Testis (tissue), 2 donors: ENCODE measurements around the gene TMEM62.

Experiments used
- POLR2A ChIP-seq: fragments of 450-650 bp; IDR thresholded peaks from one replicate; pipeline ENCODE4 v1.6.1; 2017; ENCODE audit warnings: antibody characterized with exemption, mild to moderate bottlenecking, moderate library complexity
- TF ChIP-seq, protein P1 (sequence below), 3 experiments: fragments of 450-650 bp in 2 of 3; fragments of 200-600 bp in 1 of 3; sonication (generic) in 1 of 3; IDR thresholded peaks; one replicate each; pipeline ENCODE4 v1.5.1; 2016 to 2019; ENCODE audit warnings: antibody characterized with exemption in 3 of 3, mild to moderate bottlenecking in 2 of 3, moderate library complexity in 1 of 3

DNA sequence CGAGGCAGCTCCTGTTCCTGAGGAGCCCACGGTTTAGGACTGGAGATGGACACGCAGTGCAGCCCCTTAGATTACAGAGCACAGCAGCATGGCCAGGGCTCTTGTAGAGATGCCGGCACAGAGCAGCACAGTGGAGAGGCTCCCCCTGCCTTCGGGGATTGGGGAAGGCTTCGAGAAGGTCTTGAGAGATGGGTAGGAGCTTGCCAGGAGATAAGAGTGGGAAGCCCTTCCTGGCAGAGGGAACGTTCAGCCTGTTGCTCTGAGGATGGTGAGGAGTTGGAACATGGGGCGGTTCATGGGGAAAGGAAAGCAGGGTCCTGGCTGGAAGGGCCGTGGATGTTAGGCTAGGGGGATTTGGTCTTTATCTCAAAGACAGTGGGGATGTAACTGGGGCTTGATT, 77.4 kb downstream of the TMEM62 start:
- TF ChIP-seq, protein P1, sequence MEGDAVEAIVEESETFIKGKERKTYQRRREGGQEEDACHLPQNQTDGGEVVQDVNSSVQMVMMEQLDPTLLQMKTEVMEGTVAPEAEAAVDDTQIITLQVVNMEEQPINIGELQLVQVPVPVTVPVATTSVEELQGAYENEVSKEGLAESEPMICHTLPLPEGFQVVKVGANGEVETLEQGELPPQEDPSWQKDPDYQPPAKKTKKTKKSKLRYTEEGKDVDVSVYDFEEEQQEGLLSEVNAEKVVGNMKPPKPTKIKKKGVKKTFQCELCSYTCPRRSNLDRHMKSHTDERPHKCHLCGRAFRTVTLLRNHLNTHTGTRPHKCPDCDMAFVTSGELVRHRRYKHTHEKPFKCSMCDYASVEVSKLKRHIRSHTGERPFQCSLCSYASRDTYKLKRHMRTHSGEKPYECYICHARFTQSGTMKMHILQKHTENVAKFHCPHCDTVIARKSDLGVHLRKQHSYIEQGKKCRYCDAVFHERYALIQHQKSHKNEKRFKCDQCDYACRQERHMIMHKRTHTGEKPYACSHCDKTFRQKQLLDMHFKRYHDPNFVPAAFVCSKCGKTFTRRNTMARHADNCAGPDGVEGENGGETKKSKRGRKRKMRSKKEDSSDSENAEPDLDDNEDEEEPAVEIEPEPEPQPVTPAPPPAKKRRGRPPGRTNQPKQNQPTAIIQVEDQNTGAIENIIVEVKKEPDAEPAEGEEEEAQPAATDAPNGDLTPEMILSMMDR (IDR thresholded peaks at IDR 0.05), result no peak
- no peak for TF ChIP-seq POLR2A
